ENCODE measurements around the gene ZNF442. TPM values are rescaled to one million over a fixed set of nuclear protein-coding genes. Genes with fewer than 3 reads are reported as not detected.
"Not testable (repeated sequence)": the region's sequence is repeated elsewhere in the genome, so short reads cannot be mapped to it uniquely, and the experiment has no call there.

ZNF442 gene
- 1 to 10 TPM in 3 of 4 donors, under 1 TPM in 1; 0.60 to 4.6 (median 3.1) TPM for total RNA-seq

DNA sequence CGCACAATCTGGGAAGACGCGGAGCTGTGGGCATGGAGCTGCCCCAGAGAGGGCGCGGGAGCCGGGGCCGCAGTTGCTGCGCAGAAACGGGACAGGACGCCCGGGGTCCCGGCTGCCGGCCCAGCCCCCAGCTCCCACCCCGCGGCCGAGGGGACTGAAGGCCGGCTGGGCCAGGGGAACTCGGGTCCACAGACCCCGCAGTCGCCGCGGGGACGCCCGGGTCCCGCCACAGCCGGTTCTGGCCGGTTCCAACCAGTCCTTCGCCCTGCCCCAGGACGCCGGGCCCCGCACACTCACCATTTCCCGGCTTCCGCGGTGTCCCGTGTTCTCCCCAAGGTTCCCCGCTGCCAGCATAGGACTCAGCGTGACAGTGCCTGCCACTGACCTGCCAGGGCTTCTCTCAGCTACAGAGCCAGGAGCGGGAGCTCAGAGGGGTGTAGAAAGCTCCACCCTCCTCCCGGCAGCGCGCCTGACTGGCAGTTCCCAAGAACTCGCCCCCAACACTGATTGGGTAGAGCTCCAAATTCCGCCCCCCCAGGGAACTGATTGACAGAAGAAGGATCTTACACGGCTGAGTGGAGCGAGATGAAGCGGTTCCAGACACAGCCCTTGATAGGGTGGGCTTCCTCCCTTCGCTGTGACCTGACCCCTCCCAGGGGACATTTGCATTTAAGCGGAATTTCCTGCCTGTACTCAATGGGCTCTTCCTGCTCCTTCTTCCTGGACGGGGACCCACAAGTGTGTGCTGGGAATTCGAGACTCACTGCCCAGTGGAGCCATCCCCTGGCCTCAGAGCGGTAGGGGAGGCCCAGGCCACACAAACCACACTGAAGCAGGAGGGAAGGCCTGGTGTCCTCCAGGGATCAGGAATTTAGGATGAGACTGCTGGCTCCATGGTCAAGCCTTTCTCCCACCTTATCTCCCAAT, at the start of gene ZNF442:
Gene ZNF442 (minus strand): TSS at position 448 of the 927 bp plus-strand sequence. CDS start 2,052 bp downstream, outside the sequence.
- no peaks in the 10 kb centered on the region for H3K9me3 ChIP-seq
- peaks cover 12% of the 10 kb centered on the region for H3K4me1 ChIP-seq
- 3% methylated on average over 21 of the region's 51 CpGs for WGBS
- peak within 1 kb of the TSS; percentile 84 for H3K27ac ChIP-seq
- no peaks in the 10 kb centered on the region for H3K27me3 ChIP-seq
- peak within 1 kb of the TSS; percentile 74 for H3K4me3 ChIP-seq
- DNase-seq (ENCODE audit: low spot score in 2 of 2): peak; percentile 98
- TF ChIP-seq EP300 (IDR thresholded peaks at IDR 0.05) (no peak), POLR2AphosphoS5 (IDR thresholded peaks at IDR 0.05) (peak in 2 of 3 donors; percentile 21 to 48), POLR2A (IDR thresholded peaks at IDR 0.05) (peak in 1 of 2 donors; percentile 72)
- TF ChIP-seq, protein P1, sequence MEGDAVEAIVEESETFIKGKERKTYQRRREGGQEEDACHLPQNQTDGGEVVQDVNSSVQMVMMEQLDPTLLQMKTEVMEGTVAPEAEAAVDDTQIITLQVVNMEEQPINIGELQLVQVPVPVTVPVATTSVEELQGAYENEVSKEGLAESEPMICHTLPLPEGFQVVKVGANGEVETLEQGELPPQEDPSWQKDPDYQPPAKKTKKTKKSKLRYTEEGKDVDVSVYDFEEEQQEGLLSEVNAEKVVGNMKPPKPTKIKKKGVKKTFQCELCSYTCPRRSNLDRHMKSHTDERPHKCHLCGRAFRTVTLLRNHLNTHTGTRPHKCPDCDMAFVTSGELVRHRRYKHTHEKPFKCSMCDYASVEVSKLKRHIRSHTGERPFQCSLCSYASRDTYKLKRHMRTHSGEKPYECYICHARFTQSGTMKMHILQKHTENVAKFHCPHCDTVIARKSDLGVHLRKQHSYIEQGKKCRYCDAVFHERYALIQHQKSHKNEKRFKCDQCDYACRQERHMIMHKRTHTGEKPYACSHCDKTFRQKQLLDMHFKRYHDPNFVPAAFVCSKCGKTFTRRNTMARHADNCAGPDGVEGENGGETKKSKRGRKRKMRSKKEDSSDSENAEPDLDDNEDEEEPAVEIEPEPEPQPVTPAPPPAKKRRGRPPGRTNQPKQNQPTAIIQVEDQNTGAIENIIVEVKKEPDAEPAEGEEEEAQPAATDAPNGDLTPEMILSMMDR (IDR thresholded peaks at IDR 0.05): peak; percentile 37 to 64
- H3K36me3 ChIP-seq: no peaks in the 10 kb centered on the region

DNA sequence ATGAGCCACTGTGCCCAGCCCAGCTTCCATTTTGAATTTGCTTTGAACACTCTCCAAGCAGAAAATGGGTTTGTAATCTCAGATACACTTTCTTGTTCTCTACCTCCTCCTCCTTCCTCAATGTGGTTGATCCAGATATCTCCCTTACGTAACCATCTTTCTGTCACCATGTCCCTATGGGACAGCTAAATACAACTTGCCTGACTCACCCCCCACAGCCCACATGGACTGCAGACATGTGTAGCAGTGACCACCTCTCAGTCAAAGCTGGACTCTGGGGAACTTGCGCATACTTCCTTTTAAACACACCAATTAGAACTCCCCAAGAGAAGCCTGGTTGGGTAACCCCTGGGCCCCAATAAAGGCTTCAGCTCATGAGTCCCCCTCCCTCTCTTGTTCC, 46.4 kb upstream of the ZNF442 start:
- no peak for DNase-seq (ENCODE audit: low spot score in 2 of 2)
- Histone ChIP-seq H3K4me1 (no peaks in the 10 kb centered on the region), H3K4me3 (no peak overlapping the region), H3K36me3 (no peaks in the 10 kb centered on the region), H3K27me3 (no peaks in the 10 kb centered on the region), H3K9me3 (no peaks in the 10 kb centered on the region), H3K27ac (no peak overlapping the region)
- no peak for TF ChIP-seq POLR2AphosphoS5 (IDR thresholded peaks at IDR 0.05)
- TF ChIP-seq, protein P1 (IDR thresholded peaks at IDR 0.05): no peak
- no peak for TF ChIP-seq POLR2A (IDR thresholded peaks at IDR 0.05)
- WGBS: 94% methylated on average over 2 of the region's 2 CpGs

DNA sequence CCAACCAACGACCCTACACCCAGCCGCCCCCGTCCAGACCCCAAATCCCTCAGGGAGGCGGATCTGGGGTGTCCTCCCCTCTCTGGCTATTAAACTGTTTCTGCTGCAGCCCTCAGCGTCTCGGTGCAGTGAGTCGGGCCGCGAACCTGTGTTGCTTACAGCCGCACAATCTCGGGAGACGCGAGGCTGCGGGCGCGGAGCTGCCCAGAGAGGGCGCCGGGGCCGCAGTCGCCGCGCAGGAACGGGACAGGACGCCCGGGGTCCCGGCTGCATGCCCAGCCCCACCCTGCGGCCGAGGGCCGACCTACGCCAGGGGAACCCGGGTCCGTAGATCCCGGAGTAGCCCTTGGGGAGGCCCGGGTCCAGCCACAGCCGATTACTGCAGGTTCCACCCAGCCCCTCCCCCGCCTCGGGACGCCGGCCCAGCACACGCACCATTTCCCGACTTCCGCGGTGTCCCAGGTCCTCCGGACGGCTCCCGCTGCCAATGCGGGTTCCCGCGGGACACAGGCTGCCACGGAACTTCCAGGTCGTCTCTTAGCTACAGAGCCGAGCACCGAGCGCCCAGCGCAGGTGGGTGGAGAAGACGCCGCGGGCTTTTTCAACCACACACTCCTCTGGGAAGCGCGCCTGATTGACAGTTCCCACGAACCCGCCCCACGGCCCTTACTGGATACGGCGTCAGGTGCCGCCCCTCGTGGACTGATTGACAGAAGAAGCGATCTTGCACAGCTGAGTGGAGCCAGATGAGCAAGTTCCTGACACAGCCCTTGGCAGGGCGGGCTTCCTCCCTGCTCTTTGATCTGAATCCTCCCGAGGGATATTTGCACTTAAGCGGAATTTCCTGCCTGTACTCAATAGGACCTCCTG, 35.4 kb upstream of the ZNF442 start, which contains the start of gene ZNF799:
Gene ZNF799 (minus strand): TSS at position 639 of the 870 bp plus-strand sequence. CDS start 201 bp downstream, at position 438.
- H3K9me3 ChIP-seq: no peaks in the 10 kb centered on the region
- H3K36me3 ChIP-seq: no peaks in the 10 kb centered on the region
- peak within 1 kb of the TSS; percentile 92 for H3K4me3 ChIP-seq
- 0% methylated on average over 28 of the region's 71 CpGs for WGBS
- DNase-seq (ENCODE audit: low spot score in 2 of 2): peak; percentile 98 to 99
- H3K27me3 ChIP-seq: no peaks in the 10 kb centered on the region
- peak within 1 kb of the TSS; percentile 86 for H3K27ac ChIP-seq
- TF ChIP-seq, protein P1 (IDR thresholded peaks at IDR 0.05): peak in 1 of 2 donors; percentile 6
- TF ChIP-seq EP300 (IDR thresholded peaks at IDR 0.05): no peak
- peaks cover 9% of the 10 kb centered on the region for H3K4me1 ChIP-seq

DNA sequence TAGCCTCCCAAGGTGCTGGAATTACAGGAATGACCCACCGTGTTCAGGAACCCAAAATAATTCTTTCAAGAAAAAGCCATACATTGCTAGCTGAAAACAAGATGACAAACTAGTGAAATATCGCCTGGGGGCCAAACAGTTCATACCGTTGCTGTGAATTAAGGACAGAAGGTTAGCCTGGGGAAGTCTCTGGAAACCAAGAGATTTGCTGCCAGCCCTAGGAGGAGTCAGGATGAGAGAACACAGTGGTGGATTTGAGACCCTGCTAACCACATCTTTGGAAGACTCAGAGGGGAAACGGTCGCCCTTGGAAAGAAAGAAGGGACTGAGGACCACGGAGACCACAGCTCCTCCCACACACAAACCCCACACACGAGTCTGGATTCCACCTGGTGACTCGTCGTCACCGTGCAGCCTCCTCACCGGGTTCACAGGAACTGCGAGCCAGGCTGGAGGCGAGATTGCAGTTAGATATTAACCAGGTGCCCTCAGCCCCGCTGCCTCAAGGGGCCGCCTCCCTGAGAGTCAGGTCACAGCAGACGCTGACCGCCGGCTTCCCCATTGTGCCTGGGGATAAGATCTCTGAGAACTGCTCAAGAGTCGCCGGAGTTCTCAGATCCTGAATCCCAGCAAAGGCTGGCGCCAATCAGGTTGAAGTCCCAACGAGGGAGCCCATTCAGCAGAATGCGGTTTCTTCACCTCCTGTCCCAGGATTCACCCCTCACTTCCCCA, 34.6 kb upstream of the ZNF442 start:
- H3K36me3 ChIP-seq; H3K4me1 ChIP-seq; H3K27me3 ChIP-seq; H3K9me3 ChIP-seq; DNase-seq (ENCODE audit: low spot score in 2 of 2): not testable (repeated sequence)
- peak overlapping the region; percentile 92 for H3K4me3 ChIP-seq
- H3K27ac ChIP-seq: peak overlapping the region; percentile 86
- 3% methylated on average over 12 of the region's 23 CpGs for WGBS

DNA sequence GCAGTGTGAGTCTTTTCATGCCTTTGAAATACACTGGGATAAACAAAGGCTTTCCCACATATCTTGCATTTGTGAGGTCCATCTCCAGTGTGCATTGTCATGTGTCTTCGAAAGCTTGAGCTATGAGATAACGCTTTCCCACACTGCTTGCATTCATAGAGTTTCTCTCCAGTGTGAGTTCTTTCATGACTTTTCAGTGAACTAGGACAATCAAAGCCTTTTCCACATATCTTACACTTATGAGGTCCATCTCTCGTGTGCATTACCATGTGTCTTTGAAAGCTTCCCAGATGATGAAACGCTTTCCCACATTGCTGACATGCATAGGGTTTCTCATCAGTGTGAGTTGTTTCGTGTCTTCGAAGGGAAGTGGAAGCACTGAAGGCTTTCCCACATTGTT, 25.7 kb upstream of the ZNF442 start:
- WGBS: 96% methylated on average over 6 of the region's 6 CpGs
- not testable (repeated sequence) for H3K27me3 ChIP-seq; DNase-seq (ENCODE audit: low spot score in 2 of 2); H3K4me3 ChIP-seq; H3K4me1 ChIP-seq; H3K9me3 ChIP-seq; H3K27ac ChIP-seq
- H3K36me3 ChIP-seq: peaks cover 41% of the 10 kb centered on the region

DNA sequence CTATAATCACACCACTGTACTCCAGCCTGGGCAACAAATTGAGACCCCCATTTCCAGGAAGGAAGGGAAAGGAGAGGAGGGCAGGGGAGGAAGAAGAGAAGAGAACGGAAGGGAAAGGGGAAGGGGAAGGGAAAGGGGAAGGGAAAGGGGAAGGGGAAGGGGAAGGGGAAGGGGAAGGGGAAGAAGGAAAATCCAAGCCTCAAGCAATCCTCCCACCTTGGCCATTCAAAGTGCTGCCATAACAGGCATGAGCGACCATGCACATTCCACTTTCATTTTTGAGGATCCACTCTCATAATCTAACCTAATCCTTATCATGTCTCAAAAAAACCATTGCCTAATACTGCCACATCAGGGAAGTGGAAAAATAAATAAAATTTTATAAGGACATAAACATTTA, 20.9 kb upstream of the ZNF442 start:
- peaks cover 51% of the 10 kb centered on the region for H3K36me3 ChIP-seq
- not testable (repeated sequence) for H3K9me3 ChIP-seq; H3K4me1 ChIP-seq; H3K27me3 ChIP-seq; H3K27ac ChIP-seq; DNase-seq (ENCODE audit: low spot score in 2 of 2); H3K4me3 ChIP-seq
- WGBS: 85% methylated on average over 2 of the region's 2 CpGs
